ENCODE measurements around the gene TARS3. TPM values are rescaled to one million over a fixed set of nuclear protein-coding genes. Genes with fewer than 3 reads are reported as not detected.

Gene TARS3
- total and polyA plus RNA-seq, 11 donors: 8.3 to 44.3 (median 32.5) TPM

DNA sequence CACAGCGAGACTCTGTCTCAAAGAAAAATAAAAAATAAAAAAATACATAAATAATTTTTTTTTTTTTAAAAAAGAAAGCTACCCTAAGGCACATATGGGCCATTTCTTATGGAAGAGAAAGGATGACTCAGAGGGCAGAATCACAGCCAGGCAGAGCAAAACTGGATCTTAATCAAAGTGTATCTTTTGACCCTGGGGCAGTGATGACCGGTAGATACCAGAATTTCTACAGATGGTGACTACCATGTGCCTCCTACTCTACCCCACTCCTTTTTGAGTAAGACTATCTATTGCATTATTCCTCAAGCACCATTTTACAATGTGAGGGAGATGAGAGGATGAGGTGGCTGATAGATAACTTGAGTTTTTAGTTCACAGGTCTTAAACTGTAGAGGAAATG is 26.0 kb downstream of the TARS3 start:
- Histone ChIP-seq H3K4me1 (no peaks in the 10 kb centered on the region), H3K4me3 (no peak overlapping the region), H3K27me3 (no peaks in the 10 kb centered on the region), H3K36me3 (peaks cover 0 to 100% (median 86%) of the 10 kb centered on the region in 9 donors), H3K27ac (no peak overlapping the region), H3K9me3 (no peaks in the 10 kb centered on the region)
- no peak for ATAC-seq
- TF ChIP-seq, protein P1, sequence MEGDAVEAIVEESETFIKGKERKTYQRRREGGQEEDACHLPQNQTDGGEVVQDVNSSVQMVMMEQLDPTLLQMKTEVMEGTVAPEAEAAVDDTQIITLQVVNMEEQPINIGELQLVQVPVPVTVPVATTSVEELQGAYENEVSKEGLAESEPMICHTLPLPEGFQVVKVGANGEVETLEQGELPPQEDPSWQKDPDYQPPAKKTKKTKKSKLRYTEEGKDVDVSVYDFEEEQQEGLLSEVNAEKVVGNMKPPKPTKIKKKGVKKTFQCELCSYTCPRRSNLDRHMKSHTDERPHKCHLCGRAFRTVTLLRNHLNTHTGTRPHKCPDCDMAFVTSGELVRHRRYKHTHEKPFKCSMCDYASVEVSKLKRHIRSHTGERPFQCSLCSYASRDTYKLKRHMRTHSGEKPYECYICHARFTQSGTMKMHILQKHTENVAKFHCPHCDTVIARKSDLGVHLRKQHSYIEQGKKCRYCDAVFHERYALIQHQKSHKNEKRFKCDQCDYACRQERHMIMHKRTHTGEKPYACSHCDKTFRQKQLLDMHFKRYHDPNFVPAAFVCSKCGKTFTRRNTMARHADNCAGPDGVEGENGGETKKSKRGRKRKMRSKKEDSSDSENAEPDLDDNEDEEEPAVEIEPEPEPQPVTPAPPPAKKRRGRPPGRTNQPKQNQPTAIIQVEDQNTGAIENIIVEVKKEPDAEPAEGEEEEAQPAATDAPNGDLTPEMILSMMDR (IDR thresholded peaks at IDR 0.05): no peak
- no peak for TF ChIP-seq POLR2A (IDR thresholded peaks at IDR 0.05)
- intact Hi-C loops (cut with DNase I): no loop called here
- 87 to 98% (median 95%) methylated on average over 2 of the region's 2 CpGs for WGBS, 4 donors
- DNase-seq: no peak

DNA sequence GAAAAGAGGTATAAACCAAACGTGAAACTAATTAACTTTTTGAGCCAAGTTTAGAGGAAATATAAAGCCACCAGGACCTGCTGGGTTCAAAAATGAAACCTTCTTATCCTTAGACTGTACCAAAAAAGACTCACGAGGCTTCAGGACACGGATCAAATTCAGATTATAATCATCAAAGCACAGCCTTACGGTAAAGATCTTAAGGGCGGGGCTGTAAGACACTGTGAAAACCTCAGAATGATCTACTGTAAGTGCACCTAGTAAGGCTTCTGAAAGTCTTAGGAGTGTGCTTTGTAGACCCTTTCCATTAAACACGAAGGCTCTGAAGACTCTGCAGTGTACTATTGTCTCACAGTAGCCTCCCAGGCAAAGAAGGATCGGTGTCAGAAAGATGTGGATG is 26.8 kb downstream of the TARS3 start:
- Histone ChIP-seq H3K9me3 (no peaks in the 10 kb centered on the region), H3K4me1 (no peaks in the 10 kb centered on the region), H3K27ac (no peak overlapping the region), H3K36me3 (peaks cover 0 to 100% (median 85%) of the 10 kb centered on the region in 9 donors), H3K27me3 (no peaks in the 10 kb centered on the region), H3K4me3 (no peak overlapping the region)
- DNase-seq (no peak), ATAC-seq (no peak)
- 94 to 96% (median 95%) methylated on average over 7 of the region's 7 CpGs for WGBS, 4 donors
- intact Hi-C loops (cut with DNase I): no loop called here
- TF ChIP-seq, protein P1 (IDR thresholded peaks at IDR 0.05): no peak
- no peak for TF ChIP-seq POLR2A (IDR thresholded peaks at IDR 0.05)

DNA sequence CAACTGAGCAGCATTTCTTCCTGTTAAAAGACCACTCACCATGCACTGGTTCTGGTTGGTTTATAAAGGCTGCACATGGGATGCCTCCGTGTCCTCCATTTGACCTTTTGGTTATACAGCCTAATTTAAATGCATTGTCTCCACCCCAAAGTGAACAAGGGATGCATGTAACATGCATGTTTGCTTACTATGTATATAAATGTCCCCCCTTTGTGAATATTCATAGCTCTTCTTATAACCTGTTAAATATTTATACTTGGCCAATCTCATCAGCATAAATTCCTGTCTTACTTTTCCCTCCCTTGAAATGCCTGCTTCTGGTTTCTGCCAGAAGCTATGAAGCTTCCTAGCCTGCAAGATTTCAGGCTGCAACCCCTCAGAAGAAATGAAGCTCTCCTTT is 27.4 kb downstream of the TARS3 start:
- Histone ChIP-seq H3K27me3 (no peaks in the 10 kb centered on the region), H3K4me1 (no peaks in the 10 kb centered on the region), H3K9me3 (no peaks in the 10 kb centered on the region), H3K27ac (no peak overlapping the region), H3K4me3 (no peak overlapping the region), H3K36me3 (peaks cover 0 to 97% (median 78%) of the 10 kb centered on the region in 9 donors)
- no peak for TF ChIP-seq POLR2A (IDR thresholded peaks at IDR 0.05)
- ATAC-seq (no peak), DNase-seq (no peak)
- 96 to 100% (median 97%) methylated on average over 1 of the region's 1 CpG for WGBS, 4 donors
- intact Hi-C loops (cut with DNase I): no loop called here

DNA sequence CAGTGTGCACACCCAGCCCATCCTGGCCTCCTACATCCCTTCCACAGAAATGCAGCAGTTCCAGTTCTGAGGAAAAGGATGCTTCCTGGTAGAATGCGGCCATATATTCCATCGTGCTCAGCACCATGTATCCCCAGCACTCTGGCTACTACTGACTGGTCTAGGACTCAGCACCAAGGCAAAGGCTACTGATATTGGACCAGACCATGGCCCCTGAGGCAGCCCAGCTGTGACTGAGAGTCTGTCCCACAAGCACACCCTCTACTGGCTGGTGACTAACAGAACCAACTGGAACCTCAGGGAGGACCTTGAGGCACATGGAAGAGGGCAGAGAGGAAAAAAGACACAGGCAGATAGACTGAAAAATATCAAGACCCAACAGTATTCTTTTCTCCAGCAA is 30.0 kb downstream of the TARS3 start:
- no peaks in the 10 kb centered on the region for H3K4me1 ChIP-seq
- no peak overlapping the region for H3K27ac ChIP-seq
- WGBS, 4 donors: 86 to 100% (median 98%) methylated on average over 2 of the region's 2 CpGs
- no peaks in the 10 kb centered on the region for H3K27me3 ChIP-seq
- H3K9me3 ChIP-seq: no peaks in the 10 kb centered on the region
- H3K4me3 ChIP-seq: no peak overlapping the region
- H3K36me3 ChIP-seq: peaks cover 0 to 96% (median 55%) of the 10 kb centered on the region in 9 donors
- ATAC-seq (peak in 2 of 4 donors; percentile 28 to 46), DNase-seq (no peak)
- intact Hi-C loops (cut with DNase I): no loop called here
- TF ChIP-seq POLR2A (IDR thresholded peaks at IDR 0.05): no peak
- TF ChIP-seq, protein P1 (IDR thresholded peaks at IDR 0.05): no peak

Measured in heart left ventricle (tissue), 16 donors.